HepG2 (cell line): ENCODE measurements around the gene FANK1. TPM values are rescaled to one million over a fixed set of nuclear protein-coding genes. Genes with fewer than 3 reads are reported as not detected.

Experiments
- ATAC-seq: fragments of 200-7000 bp; cut with Tn5 transposase; 3 replicates; pipeline ENCODE4 v1.9.1; 2020; ENCODE audit warnings: mild to moderate bottlenecking, moderate library complexity
- BruUV-seq: library from RNA; stranded (reverse); fragments of 400-500 nt; replicated peaks from 2 replicates; lab custom pipeline; 2021; lab: Mats Ljungman, UMichigan
- CTCF ChIA-PET: fragments of 300-600 bp; formaldehyde crosslinking; extraction: SDS; loops from one replicate; lab custom pipeline; 2021; ENCODE audit warnings: low total read pairs, inconsistent platforms, low intra/inter-chr PET ratio; lab: Yijun Ruan, JAX
- POLR2A ChIA-PET: fragments of 350-600 bp; sonication (Branson Sonifier 250); formaldehyde crosslinking; loops from one replicate; lab custom pipeline; 2020; ENCODE audit warnings: antibody characterized with exemption, inconsistent platforms; lab: Yijun Ruan, JAX
- DNase-seq: peaks from one replicate; pipeline ENCODE4 v3.0.0-alpha.2; 2015; ENCODE audit warnings: low spot score
- FAIRE-seq: peaks from 3 replicates; lab custom pipeline; 2011; peaks lifted over from hg19 to GRCh38; lab: Jason Lieb, UNC
- H2AFZ ChIP-seq: one replicate; pipeline ENCODE4 v1.6.1; 2011; ENCODE audit warnings: low read length, inconsistent platforms
- H3K27ac ChIP-seq: fragments of 300-600 bp; 3 replicates; pipeline ENCODE4 v1.8.0; 2011; ENCODE audit warnings: mixed run types, mild to moderate bottlenecking, mixed read lengths, low read length, inconsistent platforms; ENCODE audit not compliant: insufficient read depth; ENCODE audit errors: extremely low read length
- H3K27me3 ChIP-seq, 2 experiments: fragments of 200-600 bp in 1 of 2; 2 replicates in 1 of 2; 3 replicates in 1 of 2; pipeline versions ENCODE4 v1.6.0 to v1.8.0; 2011; ENCODE audit warnings: low read length in 2 of 2, mild to moderate bottlenecking in 2 of 2, moderate library complexity in 2 of 2, inconsistent platforms in 1 of 2; ENCODE audit not compliant: insufficient read depth in 2 of 2, control insufficient read depth in 1 of 2
- H3K36me3 ChIP-seq, 2 experiments: fragments of 200-600 bp in 1 of 2; replicated peaks in 1 of 2; 2 replicates in 1 of 2; 3 replicates in 1 of 2; pipeline versions ENCODE4 v1.5.1 to v1.8.0; 2011; ENCODE audit warnings: low read length in 2 of 2, inconsistent platforms in 1 of 2; ENCODE audit not compliant: insufficient read depth in 2 of 2, control insufficient read depth in 1 of 2
- H3K4me1 ChIP-seq: 2 replicates; pipeline ENCODE4 v1.5.1; 2012; ENCODE audit warnings: low read length, inconsistent platforms; ENCODE audit not compliant: insufficient read depth
- H3K4me2 ChIP-seq: 2 replicates; pipeline ENCODE4 v1.6.0; 2011; ENCODE audit warnings: low read depth, low read length, inconsistent platforms
- H3K4me3 ChIP-seq, 3 experiments: fragments of 200-600 bp in 1 of 3; sonication (generic), shearing (Covaris generic) in 1 of 3; replicated peaks in 1 of 3; 2 replicates each; pipeline ENCODE4 v1.5.1; 2011 to 2016; ENCODE audit warnings: low read length in 3 of 3, inconsistent platforms in 2 of 3, low read depth in 2 of 3, mild to moderate bottlenecking in 2 of 3, control low read depth in 1 of 3, mixed read lengths in 1 of 3; ENCODE audit not compliant: insufficient read depth in 1 of 3
- H3K79me2 ChIP-seq: one replicate; pipeline ENCODE4 v1.6.1; 2011; ENCODE audit warnings: low read length, inconsistent platforms; ENCODE audit not compliant: insufficient read depth
- H3K9ac ChIP-seq: 2 replicates; pipeline ENCODE4 v1.6.0; 2011; ENCODE audit warnings: mild to moderate bottlenecking, low read depth, low read length, inconsistent platforms; ENCODE audit not compliant: insufficient read depth
- H3K9me3 ChIP-seq: 2 replicates; pipeline ENCODE4 v1.5.1; 2012; ENCODE audit warnings: mild to moderate bottlenecking, low read length
- H4K20me1 ChIP-seq: 2 replicates; pipeline ENCODE4 v1.6.0; 2011; ENCODE audit warnings: inconsistent platforms, mild to moderate bottlenecking, low read length, moderate library complexity; ENCODE audit not compliant: insufficient read depth
- ARHGAP35 ChIP-seq: sonication (generic); formaldehyde crosslinking; IDR thresholded peaks from 2 replicates; pipeline ENCODE4 v1.9.0; 2022; ENCODE audit warnings: mild to moderate bottlenecking, inconsistent platforms, moderate library complexity, missing genetic modification reagents, borderline replicate concordance
- ATRX ChIP-seq: sonication (generic); formaldehyde crosslinking; IDR thresholded peaks from 2 replicates; pipeline ENCODE4 v1.4.0; 2020; ENCODE audit warnings: missing genetic modification reagents, borderline replicate concordance
- DRAP1 ChIP-seq: IDR thresholded peaks from 2 replicates; pipeline ENCODE4 v1.6.1; 2016; ENCODE audit warnings: missing genetic modification reagents, missing compliant biosample characterization
- NONO ChIP-seq, 2 experiments: fragments of 450-650 bp in 1 of 2; sonication (generic) in 1 of 2; formaldehyde crosslinking in 1 of 2; IDR thresholded peaks in 1 of 2; conservative IDR thresholded peaks in 1 of 2; 2 replicates each; pipeline versions ENCODE4 v1.6.1 to v1.8.0; 2017 to 2022; ENCODE audit warnings: mild to moderate bottlenecking in 1 of 2, missing genetic modification reagents in 1 of 2, moderate library complexity in 1 of 2
- NR2F2 ChIP-seq: IDR thresholded peaks from 2 replicates; pipeline ENCODE4 v1.6.1; 2012; ENCODE audit warnings: low read depth, inconsistent platforms, borderline replicate concordance
- RBFOX2 ChIP-seq: fragments of 200-400 bp; formaldehyde crosslinking; IDR thresholded peaks from 2 replicates; pipeline ENCODE4 v1.6.1; 2017; ENCODE audit warnings: low read depth, mild to moderate bottlenecking, low read length
- RNF2 ChIP-seq: fragments of 450-650 bp; conservative IDR thresholded peaks from 2 replicates; pipeline ENCODE4 v1.6.1; 2016; ENCODE audit warnings: low read depth
- SMAD9 ChIP-seq: sonication (generic); formaldehyde crosslinking; IDR thresholded peaks from 2 replicates; pipeline ENCODE4 v1.5.1; 2020; ENCODE audit warnings: mild to moderate bottlenecking, missing genetic modification reagents
- SNRNP70 ChIP-seq: fragments of 200-400 bp; formaldehyde crosslinking; IDR thresholded peaks from 2 replicates; pipeline ENCODE4 v1.6.1; 2017; ENCODE audit warnings: mild to moderate bottlenecking, low read depth, low read length, moderate library complexity
- SP5 ChIP-seq: IDR thresholded peaks from 2 replicates; pipeline ENCODE4 v1.6.1; 2016; ENCODE audit warnings: low read depth, borderline replicate concordance
- ZNF121 ChIP-seq: sonication (generic); formaldehyde crosslinking; IDR thresholded peaks from 2 replicates; pipeline ENCODE4 v1.5.0; 2020; ENCODE audit warnings: mild to moderate bottlenecking, missing genetic modification reagents
- ZNF225 ChIP-seq: sonication (generic); formaldehyde crosslinking; IDR thresholded peaks from 2 replicates; pipeline ENCODE4 v1.4.0; 2020; ENCODE audit warnings: mild to moderate bottlenecking, missing genetic modification reagents
- ZNF367 ChIP-seq: sonication (generic); formaldehyde crosslinking; IDR thresholded peaks from 2 replicates; pipeline ENCODE4 v1.4.0; 2020; ENCODE audit warnings: missing genetic modification reagents, borderline replicate concordance
- ZNF547 ChIP-seq: sonication (generic); formaldehyde crosslinking; IDR thresholded peaks from 2 replicates; pipeline ENCODE4 v1.5.1; 2020; ENCODE audit warnings: mild to moderate bottlenecking, missing genetic modification reagents
- ZNF737 ChIP-seq: sonication (generic); formaldehyde crosslinking; IDR thresholded peaks from 2 replicates; pipeline ENCODE4 v1.5.0; 2020; ENCODE audit warnings: missing genetic modification reagents, mild to moderate bottlenecking, borderline replicate concordance
- ZNF773 ChIP-seq: sonication (generic); formaldehyde crosslinking; IDR thresholded peaks from 2 replicates; pipeline ENCODE4 v1.4.0; 2020; ENCODE audit warnings: missing genetic modification reagents, borderline replicate concordance
- ZNF878 ChIP-seq: sonication (generic); formaldehyde crosslinking; IDR thresholded peaks from 2 replicates; pipeline ENCODE4 v1.8.1; 2023; ENCODE audit warnings: mild to moderate bottlenecking, missing genetic modification reagents, moderate library complexity
- ZSCAN20 ChIP-seq: sonication (generic); formaldehyde crosslinking; IDR thresholded peaks from 2 replicates; pipeline ENCODE4 v1.4.0; 2020; ENCODE audit warnings: missing genetic modification reagents, mild to moderate bottlenecking, borderline replicate concordance
- ZSCAN25 ChIP-seq: sonication (generic); formaldehyde crosslinking; IDR thresholded peaks from 2 replicates; pipeline ENCODE4 v1.8.0; 2022; ENCODE audit warnings: mild to moderate bottlenecking, missing genetic modification reagents
- WGBS: methylation state at CpG from one replicate; pipeline ENCODE4 v1.1.6; 2017; ENCODE audit warnings: low lambda C conversion rate; 5-methylcytosine and 5-hydroxymethylcytosine counted together
- in situ Hi-C: cut with HindIII; loops from 2 replicates; pipeline ENCODE4 v1.10.0; 2017; ENCODE audit warnings: low pct_unique_long_range_greater_than_20kb; ENCODE audit not compliant: extremely low pct_ligation_motif_present
- intact Hi-C: fragments of 100-400 bp; cut with micrococcal nuclease; formaldehyde crosslinking; loops from one replicate; pipeline ENCODE4 v1.10.0; 2022; ENCODE audit not compliant: unreplicated experiment
- polyA plus RNA-seq, 8 experiments: library from polyadenylated mRNA; depleted of rRNA in 3 of 8; stranded (reverse) in 7 of 8; unstranded in 1 of 8; fragments of >200 nt; fragmentation: Illumina TruSeq in 4 of 8; extraction: Trizol in 4 of 8; gene quantifications; 2 replicates each; pipeline versions ENCODE4 v1.2.1 to v1.2.3, GENCODE V29; 2011 to 2016; ENCODE audit warnings: low read depth in 4 of 8, missing spikeins in 1 of 8, mixed read lengths in 1 of 8; ENCODE audit not compliant: insufficient read depth in 1 of 8
- total RNA-seq, 5 experiments: library from RNA; depleted of rRNA; stranded (reverse); fragments of >200 nt; fragmentation: Illumina TruSeq; extraction: Trizol; gene quantifications; 2 replicates each; pipeline ENCODE4 v1.2.3, GENCODE V29; 2016; ENCODE audit warnings: low read depth in 1 of 5

FANK1 gene
- total and polyA plus RNA-seq, 2 of the 13 experiments (the other 11 are each of a cell fraction or from before 2014, with no cell fraction given), result 0.22 TPM; not detected in 1

DNA sequence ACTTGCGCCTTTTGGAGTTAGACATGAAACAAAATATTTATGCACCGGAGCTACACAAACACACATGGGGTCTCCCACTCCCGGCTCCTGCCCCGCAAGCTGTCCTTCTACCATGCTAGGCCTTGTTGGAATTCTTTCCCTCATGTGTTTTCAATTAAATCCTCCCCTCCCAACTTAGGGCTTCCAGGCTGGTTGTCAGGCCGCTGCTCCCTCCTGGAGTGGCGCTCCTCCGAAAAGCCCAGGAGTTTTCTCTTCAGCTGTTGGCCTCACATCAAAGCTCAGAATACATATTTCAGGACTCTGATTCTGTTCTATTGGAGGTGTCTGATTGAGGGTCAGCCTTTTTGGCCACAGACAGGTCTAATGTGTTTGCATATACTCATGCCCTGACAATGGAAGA lies 113.3 kb downstream of the FANK1 start:
- H2AFZ ChIP-seq, result no peak overlapping the region
- H3K27ac ChIP-seq, result no peak overlapping the region
- no peaks in the 10 kb centered on the region for H3K9me3 ChIP-seq
- no TSS peak for BruUV-seq
- intact Hi-C loops (no loop called here), in situ Hi-C loops (no loop called here)
- H3K4me1 ChIP-seq, result no peaks in the 10 kb centered on the region
- H3K27me3 ChIP-seq, result peaks cover 0 to 18% of the 10 kb centered on the region in 2 experiments; a peak in 3 of 5 replicates
- no peaks in the 10 kb centered on the region for H3K36me3 ChIP-seq
- no peak overlapping the region for H3K4me2 ChIP-seq
- ChIA-PET CTCF (no interaction called here), POLR2A (no interaction called here)
- ATAC-seq (no peak), FAIRE-seq (no peak), DNase-seq (no peak)
- no peak for TF ChIP-seq SMAD9 (CRISPR knock-in tag)
- no peak for TF ChIP-seq ZSCAN20
- no peak for TF ChIP-seq DRAP1 (CRISPR knock-in tag)
- TF ChIP-seq ZNF737 (CRISPR knock-in tag), result no peak
- no peak for TF ChIP-seq ZNF367 (CRISPR knock-in tag)
- no peak for TF ChIP-seq SNRNP70
- no peak for TF ChIP-seq RBFOX2
- TF ChIP-seq ZNF878 (CRISPR knock-in tag), result no peak
- no peak for TF ChIP-seq NONO (IDR thresholded peaks at IDR 0.05)
- TF ChIP-seq NONO (CRISPR knock-in tag; conservative IDR thresholded peaks at IDR 0.05), result no peak
- TF ChIP-seq SP5 (CRISPR knock-in tag), result no peak
- no peak for TF ChIP-seq NR2F2
- TF ChIP-seq RNF2, result no peak
- no peak for TF ChIP-seq ZNF121 (CRISPR knock-in tag)
- TF ChIP-seq ZNF225 (CRISPR knock-in tag), result no peak
- TF ChIP-seq ZNF773 (CRISPR knock-in tag), result no peak
- no peak for TF ChIP-seq ATRX (CRISPR knock-in tag)
- no peak for TF ChIP-seq ZNF547 (CRISPR knock-in tag)
- no peak for TF ChIP-seq ARHGAP35
- TF ChIP-seq ZSCAN25 (CRISPR knock-in tag), result no peak
- H3K79me2 ChIP-seq, result no peaks in the 10 kb centered on the region
- no peaks in the 10 kb centered on the region for H4K20me1 ChIP-seq
- H3K9ac ChIP-seq, result no peak overlapping the region
- WGBS, result 25% methylated on average over 7 of the region's 7 CpGs
- no peak overlapping the region for H3K4me3 ChIP-seq
